ENCODE results near the gene VPS54. TPM values are rescaled to one million over a fixed set of nuclear protein-coding genes. Genes with fewer than 3 reads are reported as not detected.
"Not testable (repeated sequence)": the region's sequence is repeated elsewhere in the genome, so short reads cannot be mapped to it uniquely, and the experiment has no call there.

The VPS54 gene
- total RNA-seq, 1 experiment from 2014 or later, result 13.1 TPM

DNA sequence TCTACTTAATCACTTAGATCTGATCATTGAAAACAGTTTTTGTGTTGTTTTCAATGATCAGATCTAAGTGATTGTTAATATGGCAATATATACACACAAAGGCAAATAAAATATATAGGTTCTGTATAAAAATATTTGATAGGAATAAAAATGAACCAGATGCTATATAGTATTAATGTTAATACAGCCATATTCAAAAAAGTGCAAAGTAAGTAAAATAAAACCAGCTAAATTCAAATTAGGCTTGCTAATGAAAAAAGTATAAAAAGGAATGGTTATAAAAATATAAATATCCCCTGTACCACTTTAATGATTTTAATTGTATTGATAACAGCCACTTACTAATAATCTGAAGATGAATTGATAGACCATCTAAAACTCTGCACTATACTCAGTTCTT, 38.4 kb downstream of the VPS54 start:
- BruUV-seq (replicated peaks), result no TSS peak
- no peaks in the 10 kb centered on the region for H3K9me3 Mint-ChIP-seq (ENCODE audit: unreplicated experiment)
- intact Hi-C loops (cut with micrococcal nuclease), result no loop called here
- no peaks in the 10 kb centered on the region for H3K27me3 Mint-ChIP-seq (ENCODE audit: insufficient read depth, unreplicated experiment)
- peaks cover 10% of the 10 kb centered on the region for H3K4me1 Mint-ChIP-seq (ENCODE audit: insufficient read depth, unreplicated experiment)
- TF ChIP-seq, protein P1, sequence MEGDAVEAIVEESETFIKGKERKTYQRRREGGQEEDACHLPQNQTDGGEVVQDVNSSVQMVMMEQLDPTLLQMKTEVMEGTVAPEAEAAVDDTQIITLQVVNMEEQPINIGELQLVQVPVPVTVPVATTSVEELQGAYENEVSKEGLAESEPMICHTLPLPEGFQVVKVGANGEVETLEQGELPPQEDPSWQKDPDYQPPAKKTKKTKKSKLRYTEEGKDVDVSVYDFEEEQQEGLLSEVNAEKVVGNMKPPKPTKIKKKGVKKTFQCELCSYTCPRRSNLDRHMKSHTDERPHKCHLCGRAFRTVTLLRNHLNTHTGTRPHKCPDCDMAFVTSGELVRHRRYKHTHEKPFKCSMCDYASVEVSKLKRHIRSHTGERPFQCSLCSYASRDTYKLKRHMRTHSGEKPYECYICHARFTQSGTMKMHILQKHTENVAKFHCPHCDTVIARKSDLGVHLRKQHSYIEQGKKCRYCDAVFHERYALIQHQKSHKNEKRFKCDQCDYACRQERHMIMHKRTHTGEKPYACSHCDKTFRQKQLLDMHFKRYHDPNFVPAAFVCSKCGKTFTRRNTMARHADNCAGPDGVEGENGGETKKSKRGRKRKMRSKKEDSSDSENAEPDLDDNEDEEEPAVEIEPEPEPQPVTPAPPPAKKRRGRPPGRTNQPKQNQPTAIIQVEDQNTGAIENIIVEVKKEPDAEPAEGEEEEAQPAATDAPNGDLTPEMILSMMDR (IDR thresholded peaks at IDR 0.05; ENCODE audit: unreplicated experiment), result no peak
- H3K36me3 Mint-ChIP-seq (ENCODE audit: insufficient read depth, unreplicated experiment), result peaks cover 12% of the 10 kb centered on the region
- CTCF ChIA-PET, result interaction anchor here (0.9 kb wide), 1 partner anchor 35 kb away, joined by 3 read pairs; no protein-coding TSS in a partner anchor
- H3K4me3 Mint-ChIP-seq (ENCODE audit: unreplicated experiment), result no peak overlapping the region
- no peak for DNase-seq (ENCODE audit: unreplicated experiment)
- POLR2A ChIA-PET, result no interaction called here
- H3K27ac Mint-ChIP-seq (ENCODE audit: low read depth, unreplicated experiment), result no peak overlapping the region

DNA sequence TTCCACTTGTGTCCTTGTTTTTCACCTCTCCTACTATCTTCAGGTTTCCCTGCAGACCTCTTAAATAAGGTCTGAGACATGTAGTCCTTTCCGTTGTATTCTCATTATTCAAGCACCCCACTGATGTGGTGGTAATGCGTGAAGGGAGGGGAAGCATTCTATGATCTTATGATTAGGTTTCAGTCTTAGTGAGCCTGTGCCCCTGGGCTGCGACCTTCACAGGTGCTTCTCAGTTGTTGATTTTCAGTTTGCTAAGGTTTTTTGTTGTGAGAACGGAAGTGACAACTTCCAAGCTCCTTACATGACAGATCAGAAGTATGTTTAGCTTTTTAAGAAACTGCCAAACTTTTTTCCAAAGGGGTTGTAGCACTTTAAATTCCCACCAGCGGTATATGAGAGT, 41.3 kb downstream of the VPS54 start:
- Mint-ChIP-seq H3K27ac (ENCODE audit: low read depth, unreplicated experiment) (no peak overlapping the region), H3K4me3 (ENCODE audit: unreplicated experiment) (no peak overlapping the region), H3K9me3 (ENCODE audit: unreplicated experiment) (no peaks in the 10 kb centered on the region), H3K36me3 (ENCODE audit: insufficient read depth, unreplicated experiment) (peaks cover 32% of the 10 kb centered on the region), H3K4me1 (ENCODE audit: insufficient read depth, unreplicated experiment) (no peaks in the 10 kb centered on the region), H3K27me3 (ENCODE audit: insufficient read depth, unreplicated experiment) (no peaks in the 10 kb centered on the region)
- no TSS peak for BruUV-seq (replicated peaks)
- intact Hi-C loops (cut with micrococcal nuclease), result no loop called here
- ChIA-PET CTCF (interaction anchor here (0.7 to 1.2 kb wide), 2 partner anchors 116 to 321 kb away, joined by 3 to 4 read pairs; no protein-coding TSS in a partner anchor), POLR2A (interaction anchor here (0.9 kb wide), 1 partner anchor 126 kb away, joined by 3 read pairs; no protein-coding TSS in a partner anchor)
- TF ChIP-seq, protein P1 (IDR thresholded peaks at IDR 0.05; ENCODE audit: unreplicated experiment), result no peak
- no peak for DNase-seq (ENCODE audit: unreplicated experiment)

DNA sequence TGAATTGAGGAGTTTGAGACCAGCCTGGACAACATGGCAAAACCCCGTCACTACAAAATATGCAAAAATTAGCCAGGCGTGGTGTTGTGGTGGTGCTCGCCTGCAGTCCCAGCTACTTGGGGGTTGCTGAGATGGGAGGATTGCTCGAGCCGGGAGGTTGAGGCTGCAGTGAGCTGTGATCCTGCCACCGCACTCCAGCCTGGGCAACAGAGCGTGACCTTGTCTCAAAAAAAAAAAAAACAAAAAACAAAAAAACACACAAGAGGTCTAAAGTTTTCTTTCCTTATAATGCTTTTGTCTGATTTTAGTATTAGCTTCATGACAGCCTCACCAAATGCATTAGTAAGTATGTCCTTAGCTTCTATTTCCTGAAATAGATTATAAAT, 43.1 kb downstream of the VPS54 start:
- ChIA-PET CTCF (interaction anchor here (0.5 kb wide), 1 partner anchor 34 kb away, joined by 3 read pairs; no protein-coding TSS in a partner anchor), POLR2A (interaction anchor here (0.6 to 0.7 kb wide), 2 partner anchors 664 to 1634 kb away, joined by 3 to 4 read pairs; no protein-coding TSS in a partner anchor)
- Mint-ChIP-seq H3K4me1 (ENCODE audit: insufficient read depth, unreplicated experiment) (no peaks in the 10 kb centered on the region), H3K27ac (ENCODE audit: low read depth, unreplicated experiment) (no peak overlapping the region), H3K36me3 (ENCODE audit: insufficient read depth, unreplicated experiment) (peaks cover 31% of the 10 kb centered on the region), H3K4me3 (ENCODE audit: unreplicated experiment) (no peak overlapping the region), H3K9me3 (ENCODE audit: unreplicated experiment) (no peaks in the 10 kb centered on the region), H3K27me3 (ENCODE audit: insufficient read depth, unreplicated experiment) (no peaks in the 10 kb centered on the region)
- DNase-seq (ENCODE audit: unreplicated experiment), result no peak
- BruUV-seq (replicated peaks), result no TSS peak
- TF ChIP-seq, protein P1 (IDR thresholded peaks at IDR 0.05; ENCODE audit: unreplicated experiment), result no peak
- intact Hi-C loops (cut with micrococcal nuclease), result no loop called here

DNA sequence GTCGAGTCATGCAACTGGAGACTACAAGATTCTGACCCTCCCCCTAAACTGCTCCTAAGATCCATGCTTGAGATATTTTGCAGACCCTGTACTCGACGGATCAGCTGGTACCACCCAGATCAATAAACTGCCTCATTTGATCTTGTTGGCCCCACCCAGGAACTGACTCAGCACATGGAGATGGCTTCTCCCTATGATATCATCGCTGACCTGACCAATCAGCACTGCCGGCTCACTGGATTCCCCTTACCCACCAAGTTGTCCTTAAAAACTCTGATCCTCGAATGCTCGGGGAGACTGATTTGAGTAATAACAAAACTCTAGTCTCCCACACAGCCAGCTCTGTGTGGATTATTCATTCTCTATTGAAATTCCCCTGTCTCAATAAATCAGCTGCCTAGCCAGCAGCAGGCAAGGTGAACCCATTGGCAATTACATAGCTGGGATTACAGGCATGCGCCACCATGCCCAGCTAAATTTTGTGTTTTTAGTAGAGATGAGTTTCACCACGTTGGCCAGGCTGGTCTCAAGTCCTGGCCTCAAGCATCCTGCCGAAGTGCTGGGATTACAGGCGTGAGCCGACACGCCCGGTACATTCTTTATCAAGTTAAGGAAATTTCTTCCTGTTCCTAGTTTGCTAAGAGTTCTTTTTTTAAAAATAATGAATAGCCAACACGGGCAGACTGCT, 43.6 kb downstream of the VPS54 start:
- no peak overlapping the region for H3K27ac Mint-ChIP-seq (ENCODE audit: low read depth, unreplicated experiment)
- DNase-seq (ENCODE audit: unreplicated experiment), result no peak
- no peaks in the 10 kb centered on the region for H3K4me1 Mint-ChIP-seq (ENCODE audit: insufficient read depth, unreplicated experiment)
- no peaks in the 10 kb centered on the region for H3K27me3 Mint-ChIP-seq (ENCODE audit: insufficient read depth, unreplicated experiment)
- intact Hi-C loops (cut with micrococcal nuclease), result no loop called here
- TF ChIP-seq, protein P1 (IDR thresholded peaks at IDR 0.05; ENCODE audit: unreplicated experiment), result no peak
- no peaks in the 10 kb centered on the region for H3K9me3 Mint-ChIP-seq (ENCODE audit: unreplicated experiment)
- H3K36me3 Mint-ChIP-seq (ENCODE audit: insufficient read depth, unreplicated experiment), result peaks cover 31% of the 10 kb centered on the region
- ChIA-PET CTCF (interaction anchor here (0.5 kb wide), 1 partner anchor 34 kb away, joined by 3 read pairs; no protein-coding TSS in a partner anchor), POLR2A (interaction anchor here (0.6 to 1.2 kb wide), 3 partner anchors 10 to 1633 kb away, joined by 3 to 4 read pairs (median 3); no protein-coding TSS in a partner anchor)
- no peak overlapping the region for H3K4me3 Mint-ChIP-seq (ENCODE audit: unreplicated experiment)
- no TSS peak for BruUV-seq (replicated peaks)

DNA sequence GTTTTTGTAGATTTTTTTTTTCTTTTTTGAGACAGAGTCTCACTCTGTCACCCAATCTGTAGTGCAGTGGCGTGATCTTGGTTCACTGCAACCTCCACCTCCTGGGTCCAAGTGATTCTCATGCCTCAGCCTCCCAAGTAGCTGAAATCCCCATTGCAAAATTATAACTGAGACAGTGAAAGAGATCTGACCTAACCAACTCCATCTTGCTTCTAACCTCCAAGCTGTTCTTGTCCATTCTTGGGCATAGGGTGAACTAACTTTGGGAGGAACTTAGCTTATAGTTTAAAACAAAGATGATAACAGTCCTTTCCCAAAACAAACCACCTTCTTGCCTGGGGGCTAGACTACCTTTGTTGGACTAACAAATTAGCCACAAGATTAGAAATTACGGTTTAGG, 44.2 kb downstream of the VPS54 start:
- H3K9me3 Mint-ChIP-seq (ENCODE audit: unreplicated experiment); CTCF ChIA-PET; H3K4me3 Mint-ChIP-seq (ENCODE audit: unreplicated experiment); intact Hi-C loops (cut with micrococcal nuclease); H3K4me1 Mint-ChIP-seq (ENCODE audit: insufficient read depth, unreplicated experiment); BruUV-seq (replicated peaks); H3K27me3 Mint-ChIP-seq (ENCODE audit: insufficient read depth, unreplicated experiment); DNase-seq (ENCODE audit: unreplicated experiment); H3K27ac Mint-ChIP-seq (ENCODE audit: low read depth, unreplicated experiment): not testable (repeated sequence)
- POLR2A ChIA-PET, result interaction anchor here (1.2 kb wide), 1 partner anchor 9 kb away, joined by 3 read pairs; no protein-coding TSS in a partner anchor
- peaks cover 31% of the 10 kb centered on the region for H3K36me3 Mint-ChIP-seq (ENCODE audit: insufficient read depth, unreplicated experiment)

All from MCF 10A (cell line).